Mesenteric fat pad (tissue), 1 donor: ENCODE results near the gene RAB3D. TPM values are rescaled to one million over a fixed set of nuclear protein-coding genes. Genes with fewer than 3 reads are reported as not detected.

Source experiments
- DNase-seq: peaks from one replicate; pipeline ENCODE4 v3.0.0-alpha.2; 2020; ENCODE audit warnings: low spot score
- total RNA-seq: library from RNA; stranded (reverse); fragmentation: NEBNext Ultra II Directional; extraction: Animal tissue kit (Norgen Biotek cat#: 25700); gene quantifications from one replicate; pipeline ENCODE4 v1.2.1, GENCODE V29; 2021
- donor health status: DM: yes; HTN: yes; CAD: no.

Gene RAB3D
- total RNA-seq, 1 donor from 2014 or later: 21.7 TPM

GRCh38 chr19:11299946-11300810 lies 39.3 kb downstream of the RAB3D start:
- DNase-seq: no peak

GRCh38 chr19:11296264-11296663 lies 43.2 kb downstream of the RAB3D start:
- no peak for DNase-seq

GRCh38 chr19:11295665-11296245 lies 43.7 kb downstream of the RAB3D start, which contains the start of gene TSPAN16:
Gene TSPAN16 (plus strand): TSS chr19:11296160. CDS start chr19:11296298, 138 bp downstream.
- no peak for DNase-seq

GRCh38 chr19:11295180-11295579 lies 44.3 kb downstream of the RAB3D start:
- no peak for DNase-seq

- DNase-seq: peak; percentile 98
These were observed 45.7 kb downstream of the RAB3D start for GRCh38 chr19:11293433-11294389.

GRCh38 chr19:11291991-11292390 lies 47.5 kb downstream of the RAB3D start:
- DNase-seq: no peak

- DNase-seq: no peak
These were observed 48.0 kb downstream of the RAB3D start for GRCh38 chr19:11291415-11291814.

- no peak for DNase-seq
These were observed 49.2 kb downstream of the RAB3D start for GRCh38 chr19:11290256-11290655.

- no peak for DNase-seq
These were observed 51.1 kb downstream of the RAB3D start for GRCh38 chr19:11288349-11288748.

GRCh38 chr19:11286312-11286974 lies 53.0 kb downstream of the RAB3D start:
- no peak for DNase-seq

GRCh38 chr19:11284515-11284914 lies 54.9 kb downstream of the RAB3D start:
- DNase-seq: no peak

GRCh38 chr19:11281356-11282049 lies 58.0 kb downstream of the RAB3D start:
- no peak for DNase-seq

- no peak for DNase-seq
These were observed 59.8 kb downstream of the RAB3D start for GRCh38 chr19:11279505-11280236.

- DNase-seq: no peak
These were observed 60.8 kb downstream of the RAB3D start for GRCh38 chr19:11278670-11279069.

- DNase-seq: no peak
These were observed 64.8 kb downstream of the RAB3D start for GRCh38 chr19:11274533-11275086.

GRCh38 chr19:11273989-11274388 lies 65.5 kb downstream of the RAB3D start:
- DNase-seq: no peak

- no peak for DNase-seq
These were observed 66.2 kb downstream of the RAB3D start for GRCh38 chr19:11273296-11273695.
